H1 (cell line): ENCODE measurements around the gene NECTIN2. TPM values are rescaled to one million over a fixed set of nuclear protein-coding genes. Genes with fewer than 3 reads are reported as not detected.

ENCODE experiments used
- CHD7 ChIP-seq: fragments of 300-600 bp; sonication (generic); IDR thresholded peaks from 2 replicates; pipeline ENCODE4 v1.7.1; 2012; ENCODE audit warnings: low read length, moderate library complexity, mild to moderate bottlenecking, inconsistent platforms; ENCODE audit not compliant: insufficient replicate concordance
- HDAC2 ChIP-seq, 2 experiments: fragments of 300-600 bp in 1 of 2; sonication (generic) in 1 of 2; IDR thresholded peaks; 2 replicates each; pipeline ENCODE4 v1.6.1; 2011 to 2012; ENCODE audit warnings: low read depth in 2 of 2, low read length in 2 of 2, mild to moderate bottlenecking in 2 of 2, moderate library complexity in 2 of 2, borderline replicate concordance in 1 of 2, inconsistent platforms in 1 of 2
- RAD21 ChIP-seq, 2 experiments: IDR thresholded peaks in 1 of 2; conservative IDR thresholded peaks in 1 of 2; 2 replicates each; pipeline ENCODE4 v1.6.1; 2011; ENCODE audit warnings: low read depth in 2 of 2, low read length in 2 of 2, improper control_type of control experiment in 1 of 2, inconsistent platforms in 1 of 2, mild to moderate bottlenecking in 1 of 2, moderate library complexity in 1 of 2
- SP4 ChIP-seq: IDR thresholded peaks from 2 replicates; pipeline ENCODE4 v1.6.1; 2012; ENCODE audit warnings: low read length, inconsistent platforms
- SUZ12 ChIP-seq: fragments of 200-600 bp; sonication (generic); IDR thresholded peaks from 2 replicates; pipeline ENCODE4 v1.6.1; 2012; ENCODE audit warnings: mild to moderate bottlenecking, inconsistent platforms, low read length, moderate library complexity, mixed read lengths
- TAF1 ChIP-seq: IDR thresholded peaks from 2 replicates; pipeline ENCODE4 v1.6.1; 2011; ENCODE audit warnings: mild to moderate bottlenecking, low read depth, low read length
- polyA plus RNA-seq, 7 experiments: library from polyadenylated mRNA; depleted of rRNA in 3 of 7; stranded (reverse) in 5 of 7; unstranded in 2 of 7; fragments of >200 nt in 5 of 7; fragments of 200-250 nt in 2 of 7; gene quantifications; 1 replicate in 5 of 7; 2 replicates in 1 of 7; 4 replicates in 1 of 7; pipeline versions ENCODE4 v1.2.1 to v1.2.3, GENCODE V29; 2011 to 2013; ENCODE audit warnings: missing spikeins in 2 of 7, mixed read lengths in 2 of 7
- total RNA-seq: library from RNA; stranded (reverse); fragmentation: NEBNext Ultra II Directional; extraction: Animal tissue kit (Norgen Biotek cat#: 25700); gene quantifications from 2 replicates; pipeline ENCODE4 v1.2.1, GENCODE V29; 2021

The NECTIN2 gene
- total and polyA plus RNA-seq, 2 of the 8 experiments (the other 6 are each of a cell fraction or from before 2014, with no cell fraction given): 184 to 237 TPM

GRCh38 chr19:44857837-44858236 is 11.7 kb downstream of the NECTIN2 start (continued):
- TF ChIP-seq HDAC2 (IDR thresholded peaks at IDR 0.05; ENCODE audit: borderline replicate concordance in 1 of 2, low read depth in 2 of 2, low read length in 2 of 2): no peak
- no peak for TF ChIP-seq CHD7
- no peak for TF ChIP-seq SP4
- TF ChIP-seq SUZ12: no peak
- TF ChIP-seq RAD21 (IDR thresholded peaks at IDR 0.05 in 1 of 2, conservative IDR thresholded peaks at IDR 0.05 in 1 of 2; ENCODE audit: low read depth in 2 of 2, low read length in 2 of 2): no peak
- no peak for TF ChIP-seq TAF1
